Activated gamma-delta T cell treated with Interleukin-2 at 50 U/mL for 16 hours (primary cell): ENCODE measurements around the gene SLC25A19.

Experiments
- DNase-seq: peaks from one replicate; pipeline ENCODE4 v3.0.0-alpha.2; 2020

Gene SLC25A19

DNA sequence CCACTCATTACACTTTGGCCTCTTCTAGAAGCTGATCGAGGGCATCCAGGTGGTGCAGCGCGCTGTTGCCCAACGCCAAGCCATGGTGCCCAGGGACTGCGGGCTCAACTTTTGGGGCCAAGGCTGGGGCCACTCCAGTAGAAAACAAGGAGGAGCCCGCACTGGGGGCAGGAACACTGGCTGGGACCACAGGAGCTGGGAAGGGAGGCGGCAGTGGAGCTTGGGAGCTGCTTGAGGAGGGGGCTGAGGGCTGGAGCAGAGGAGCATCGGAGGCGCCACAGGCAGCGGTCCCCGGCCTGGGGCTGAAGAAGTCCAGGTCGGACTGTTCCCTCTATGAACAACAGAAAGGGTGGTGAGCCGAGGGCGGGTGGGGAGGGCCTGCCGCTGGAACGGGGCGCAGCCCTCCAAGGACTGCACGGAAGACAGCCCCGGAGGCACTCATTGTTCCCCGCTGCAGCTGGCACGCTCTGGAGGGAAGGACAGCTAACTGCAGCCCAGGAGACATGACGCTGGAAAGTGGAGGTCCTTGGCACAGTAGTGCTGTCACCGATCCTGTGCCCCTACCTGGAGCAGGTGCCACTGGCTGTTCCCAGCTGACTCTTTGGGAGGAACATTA lies 49.3 kb downstream of the SLC25A19 start:
- no peak for DNase-seq

DNA sequence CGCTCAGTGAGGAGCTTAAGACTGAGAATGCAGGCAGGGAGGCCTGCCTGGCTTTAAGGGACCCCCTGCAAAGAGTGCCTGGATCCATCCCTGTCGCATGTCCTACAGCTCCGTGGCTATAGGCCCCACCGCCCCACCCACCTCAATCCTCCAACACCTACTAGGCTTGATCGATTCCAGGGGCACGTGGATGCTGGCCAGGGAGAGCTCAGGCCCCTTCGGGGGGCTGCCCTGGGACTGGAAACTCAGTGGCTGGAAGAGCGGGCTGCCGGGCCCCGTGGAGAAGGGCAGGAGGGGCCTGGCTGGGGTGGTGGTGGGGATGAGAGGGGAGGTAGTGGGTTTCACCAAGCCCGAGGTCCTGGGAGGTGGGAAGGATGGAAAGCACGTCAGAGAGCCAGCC lies 50.0 kb downstream of the SLC25A19 start:
- DNase-seq, result no peak

DNA sequence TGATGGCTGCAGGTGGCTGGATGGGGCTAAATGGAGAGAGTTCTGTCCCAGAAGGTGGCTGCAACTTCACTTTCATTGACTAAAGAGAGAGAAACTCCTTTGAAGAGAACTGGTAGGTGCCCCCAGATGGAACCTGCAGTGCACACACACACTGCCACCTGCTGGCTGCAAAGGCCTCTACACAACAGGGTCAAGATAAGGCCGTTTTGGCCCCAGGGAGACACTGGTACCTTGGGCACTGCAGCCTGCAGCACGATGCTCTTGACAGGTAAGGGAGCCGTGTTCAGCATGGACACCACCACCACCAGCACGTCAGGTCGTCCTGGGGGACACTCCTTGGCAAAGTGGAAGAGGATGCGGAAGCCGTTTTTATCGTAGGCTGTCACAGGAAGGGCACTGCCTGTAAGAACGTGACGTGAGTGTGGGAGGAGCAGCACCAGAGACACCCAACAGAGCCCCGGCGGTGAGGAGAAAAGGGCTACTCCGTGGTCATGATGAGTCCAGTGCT lies 50.5 kb downstream of the SLC25A19 start:
- DNase-seq, result peak; percentile 57

- DNase-seq, result no peak
Measured at GRCh38 chr17:75238020-75238580, 51.1 kb downstream of the SLC25A19 start.

- no peak for DNase-seq
Measured at GRCh38 chr17:75237100-75238014, 51.9 kb downstream of the SLC25A19 start.

DNA sequence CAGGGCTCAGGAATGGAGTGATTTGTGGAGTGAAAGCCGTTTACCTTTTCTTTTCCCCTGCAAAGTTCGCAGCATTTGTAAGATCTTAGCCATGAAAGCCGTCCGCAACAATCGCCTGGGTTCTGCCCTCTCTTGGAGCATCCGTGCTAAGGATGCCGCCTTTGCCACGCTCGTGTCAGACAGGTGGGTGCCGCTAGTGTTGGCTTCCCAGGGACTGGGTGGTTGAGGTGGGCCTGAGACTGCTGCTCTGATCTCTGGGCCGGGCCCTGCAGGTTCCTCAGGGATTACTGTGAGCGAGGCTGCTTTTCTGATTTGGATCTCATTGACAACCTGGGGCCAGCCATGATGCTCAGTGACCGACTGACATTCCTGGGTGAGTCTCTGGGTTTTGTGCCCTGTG lies 56.4 kb downstream of the SLC25A19 start:
- DNase-seq, result no peak

GRCh38 chr17:75231741-75232464 lies 57.3 kb downstream of the SLC25A19 start:
- no peak for DNase-seq

- no peak for DNase-seq
Measured at GRCh38 chr17:75231071-75231470, 58.2 kb downstream of the SLC25A19 start.

DNA sequence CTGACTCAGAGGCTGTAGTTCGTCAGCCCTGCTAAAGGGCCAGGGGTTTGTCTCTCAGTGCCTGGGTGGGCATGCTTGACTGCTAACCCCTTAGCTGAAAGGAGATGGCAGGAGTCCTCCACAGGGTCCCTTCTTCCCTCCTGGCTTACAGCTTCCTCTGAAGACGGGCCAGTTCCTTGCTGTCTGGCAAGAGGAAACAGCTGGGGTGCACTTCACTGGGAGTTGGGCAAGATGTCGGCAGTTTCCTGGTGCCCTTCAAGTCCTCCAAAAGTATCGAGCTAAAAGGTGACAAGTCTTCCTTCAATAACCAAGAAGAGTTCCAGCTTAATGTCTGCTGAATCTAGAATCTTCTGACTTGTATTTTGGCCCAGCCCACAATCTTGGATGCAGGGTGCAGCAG lies 60.4 kb downstream of the SLC25A19 start:
- DNase-seq, result no peak

- no peak for DNase-seq
Measured at GRCh38 chr17:75228305-75228704, 60.9 kb downstream of the SLC25A19 start.

GRCh38 chr17:75227729-75228128 lies 61.5 kb downstream of the SLC25A19 start:
- DNase-seq, result no peak

DNA sequence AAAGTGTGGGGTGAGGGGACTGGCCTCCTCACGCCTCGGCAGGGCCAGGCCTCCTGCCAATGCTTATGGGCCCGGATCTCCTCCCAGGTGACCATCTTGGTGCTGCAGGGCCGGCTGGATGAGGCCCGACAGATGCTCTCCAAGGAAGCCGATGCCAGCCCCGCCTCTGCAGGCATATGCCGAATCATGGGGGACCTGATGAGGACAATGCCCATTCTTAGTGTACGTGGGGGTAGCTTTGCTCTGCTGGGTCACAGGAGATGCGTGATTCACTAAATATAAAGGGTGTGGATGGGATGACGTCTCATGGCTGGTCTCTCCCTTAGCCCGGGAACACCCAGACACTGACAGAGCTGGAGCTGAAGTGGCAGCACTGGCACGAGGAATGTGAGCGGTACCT lies 64.2 kb downstream of the SLC25A19 start:
- no peak for DNase-seq
